ENCODE results near the gene TCF3.

TCF3 gene

DNA sequence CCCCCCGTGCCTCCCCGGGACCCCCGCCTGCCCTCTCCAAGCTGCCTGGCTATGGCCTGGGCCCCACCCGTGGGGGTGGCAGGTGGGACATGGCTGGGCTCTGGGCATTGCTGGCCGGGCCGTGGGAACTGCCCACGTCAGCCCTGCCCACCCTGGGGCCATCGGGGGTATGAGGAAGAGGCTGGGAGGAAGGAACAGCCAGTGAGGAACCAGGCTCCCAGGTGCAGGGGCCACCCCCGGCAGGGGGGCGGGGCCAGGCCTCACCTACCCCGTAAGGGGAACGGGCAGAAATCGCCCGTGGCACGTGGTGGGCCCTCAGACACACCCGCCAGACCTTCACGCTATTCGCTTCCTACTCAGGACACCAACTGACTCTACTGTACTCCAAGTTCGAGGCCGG is 22.4 kb downstream of the TCF3 start:
- DNase-seq (ENCODE audit: low spot score), result no peak

DNA sequence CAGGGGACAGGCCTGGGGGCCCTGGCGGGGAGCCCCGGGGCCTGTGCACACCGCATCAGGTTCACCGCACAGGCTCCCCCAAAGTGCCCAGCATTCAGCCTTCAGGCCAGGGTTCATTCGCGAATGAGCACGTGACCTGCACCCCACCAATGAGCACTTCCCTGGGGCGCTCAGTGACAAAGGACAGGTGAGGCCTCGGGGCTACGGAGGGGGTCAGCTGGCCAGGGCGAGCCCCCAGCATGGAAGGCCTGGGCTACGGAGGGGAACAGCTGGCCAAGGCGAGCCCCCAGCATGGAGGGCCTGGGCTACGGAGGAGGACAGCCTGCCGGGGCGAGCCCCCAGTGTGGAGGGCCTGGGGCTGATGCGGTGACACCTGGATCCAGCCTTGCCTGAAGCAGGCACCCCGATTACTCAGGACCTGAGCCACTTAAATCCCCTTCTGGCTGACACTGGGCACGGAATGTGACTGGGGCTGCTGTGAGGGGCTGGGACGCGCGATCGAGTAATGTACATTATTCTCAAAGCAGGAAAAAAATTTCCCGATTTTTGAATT is 23.1 kb downstream of the TCF3 start:
- no peak for DNase-seq (ENCODE audit: low spot score)

DNA sequence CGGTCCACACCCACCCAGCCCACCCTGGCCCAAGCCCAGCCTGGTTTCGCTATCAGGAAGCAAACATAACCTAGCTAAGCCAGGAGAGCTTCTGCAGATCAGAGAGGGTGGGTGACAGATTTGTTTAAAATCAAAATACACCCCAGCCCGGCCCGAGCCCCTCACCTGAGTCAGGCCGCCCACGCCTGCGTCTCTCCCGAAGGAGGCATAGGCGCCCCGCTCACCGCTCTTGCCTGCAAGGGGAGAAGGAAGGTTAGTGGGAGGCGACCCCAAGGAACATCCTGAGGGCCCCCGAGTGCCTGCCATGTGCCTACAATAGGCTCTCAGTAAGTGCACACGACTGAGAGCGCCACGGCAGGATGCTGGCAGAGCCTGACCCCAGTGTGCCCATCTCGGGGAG is 25.2 kb downstream of the TCF3 start:
- no peak for DNase-seq (ENCODE audit: low spot score)

DNA sequence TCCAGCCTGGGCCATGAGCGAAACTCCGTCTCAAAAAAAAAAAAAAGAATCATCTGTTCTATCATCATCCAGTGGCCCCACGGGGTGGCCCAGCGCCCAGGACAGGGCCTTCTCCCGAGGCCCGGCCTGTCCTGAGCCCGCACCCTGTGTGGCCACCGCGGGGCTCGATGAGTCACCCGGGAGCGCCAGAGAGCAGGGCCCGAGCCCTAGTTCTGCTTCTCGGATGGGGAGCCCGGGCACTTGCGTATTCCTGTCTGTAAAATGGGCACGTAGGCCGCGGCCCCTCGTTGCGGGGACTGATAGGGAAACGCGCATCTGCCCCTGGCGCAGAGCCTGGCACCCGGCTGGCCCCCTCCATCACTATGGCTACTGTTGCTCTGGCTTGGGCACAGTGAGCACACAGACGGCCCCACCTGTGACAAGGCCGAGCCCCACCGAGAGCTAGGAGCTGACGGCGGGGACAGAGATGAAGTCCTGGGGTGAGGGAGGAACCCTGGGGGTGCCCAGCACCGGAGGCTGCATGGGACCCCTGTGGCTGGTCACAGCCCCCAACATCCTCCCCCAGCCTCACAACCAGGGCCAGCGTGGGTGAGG is 25.9 kb downstream of the TCF3 start:
- DNase-seq (ENCODE audit: low spot score), result no peak

DNA sequence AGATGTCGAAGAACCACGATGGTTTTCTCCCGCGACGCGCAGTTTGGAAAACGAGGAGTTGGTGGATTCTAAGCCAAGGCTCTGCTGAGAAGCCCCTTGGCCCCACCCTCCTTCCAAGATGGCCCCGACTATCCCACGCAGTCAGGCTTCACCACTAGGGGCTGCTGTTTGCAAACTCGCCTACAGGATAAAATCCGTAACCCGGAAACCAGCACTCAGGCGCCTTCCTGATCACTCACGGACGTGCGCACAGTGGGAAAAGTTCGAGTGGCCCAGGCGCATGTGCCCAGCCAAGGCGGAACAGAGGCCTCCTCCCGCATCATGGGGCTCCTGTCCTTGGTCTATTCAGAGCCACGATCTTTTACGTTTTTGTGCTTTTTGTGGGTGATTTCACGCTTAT is 28.0 kb downstream of the TCF3 start:
- peak; percentile 86 for DNase-seq (ENCODE audit: low spot score)

DNA sequence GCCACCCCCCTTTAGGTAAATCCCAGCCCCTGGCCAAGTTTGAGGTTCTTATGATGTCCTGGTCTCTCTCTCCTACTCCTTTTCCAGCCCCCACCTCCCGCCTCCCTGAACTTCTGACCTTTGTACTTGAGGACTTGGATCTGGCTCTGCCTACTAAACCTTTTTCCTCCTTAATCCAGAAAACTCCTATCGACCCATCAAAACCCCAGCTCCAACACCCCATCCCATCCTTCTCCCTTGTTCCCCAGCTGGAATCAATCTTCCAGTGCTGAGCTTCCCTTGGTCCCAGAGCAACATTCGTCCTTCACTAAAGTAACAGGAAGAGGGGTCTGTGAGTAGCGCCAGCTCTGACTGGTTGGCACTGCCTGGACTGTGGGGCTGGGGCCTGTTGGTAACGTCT is 29.9 kb downstream of the TCF3 start:
- no peak for DNase-seq (ENCODE audit: low spot score)

DNA sequence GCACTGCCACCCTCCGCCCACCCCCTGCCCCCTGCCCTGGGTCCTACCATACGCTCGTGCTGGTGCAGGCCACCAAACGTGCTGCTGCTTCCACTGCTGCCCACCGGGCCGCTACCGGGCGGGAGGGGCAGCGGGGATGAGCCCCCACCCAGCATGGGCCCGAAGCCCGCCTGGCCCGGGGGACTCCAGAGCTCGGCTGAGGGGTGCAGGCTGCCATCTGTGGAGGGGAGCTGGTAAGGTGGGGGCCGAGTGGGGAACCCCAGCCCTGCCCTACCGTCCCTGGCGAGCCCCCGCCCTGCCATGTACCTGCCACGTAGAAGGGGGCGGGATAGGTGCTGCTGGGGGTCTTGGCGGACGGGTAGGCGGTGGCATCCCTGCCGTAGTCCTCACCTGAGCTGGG is 30.4 kb downstream of the TCF3 start:
- no peak for DNase-seq (ENCODE audit: low spot score)

DNA sequence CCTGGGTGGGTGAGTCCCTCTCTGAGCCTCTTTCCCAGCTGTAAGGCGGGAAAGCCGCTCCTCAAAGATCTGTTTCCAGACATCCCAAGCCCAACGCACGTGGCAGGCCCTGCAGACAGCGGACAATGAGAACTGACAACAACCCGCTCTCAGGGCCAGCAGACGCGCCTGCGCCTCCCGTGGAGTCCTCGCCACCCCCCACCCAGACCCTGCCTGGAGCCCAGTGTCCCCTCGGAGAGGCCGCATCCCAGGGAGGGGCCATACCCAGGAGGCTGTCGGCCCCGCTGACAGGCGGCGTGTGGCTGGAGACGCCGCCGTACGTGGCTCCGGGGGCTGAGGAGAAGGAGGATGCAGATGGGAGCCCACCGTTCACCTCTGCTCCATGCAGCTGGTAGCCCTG is 30.8 kb downstream of the TCF3 start:
- DNase-seq (ENCODE audit: low spot score), result no peak

DNA sequence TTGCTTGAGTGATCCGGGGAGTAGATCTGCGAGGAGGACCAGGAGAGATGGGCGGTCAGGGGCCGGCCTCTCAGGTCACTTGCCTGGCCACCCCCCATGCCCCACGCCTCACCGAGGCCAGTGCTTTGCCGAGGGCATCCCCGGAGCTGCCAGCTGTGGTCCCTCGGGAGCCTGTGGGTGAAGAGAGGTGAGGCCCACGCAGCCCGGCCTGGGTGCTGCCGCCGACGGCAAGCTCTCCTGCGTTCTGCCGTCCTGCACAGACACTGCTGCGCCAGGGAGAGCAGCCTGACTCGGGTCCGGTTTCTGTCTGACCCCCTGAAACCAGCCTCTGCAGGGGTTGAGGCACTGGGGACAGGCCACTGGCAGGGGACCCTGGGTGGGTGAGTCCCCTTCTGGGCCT is 31.4 kb downstream of the TCF3 start:
- DNase-seq (ENCODE audit: low spot score), result no peak

DNA sequence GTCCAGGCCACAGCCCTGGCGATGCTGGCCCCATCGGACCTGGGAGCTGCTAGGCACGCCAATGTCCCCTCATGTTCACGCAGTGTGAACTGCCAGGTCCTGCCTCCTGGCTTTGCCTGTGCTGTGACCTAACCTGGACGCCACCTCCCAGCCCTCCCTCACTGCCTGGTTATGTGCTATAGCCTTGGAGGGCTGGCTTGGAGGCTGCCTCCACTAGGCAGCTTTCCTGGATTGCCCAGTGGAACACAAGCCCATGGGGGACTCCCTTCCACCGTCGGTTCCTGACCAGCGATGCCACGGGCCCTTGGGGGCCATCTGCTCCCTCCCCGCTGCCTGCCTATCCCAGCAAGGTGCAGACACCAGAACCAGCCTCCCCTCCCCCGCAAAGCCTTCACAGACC is 31.9 kb downstream of the TCF3 start:
- no peak for DNase-seq (ENCODE audit: low spot score)

DNA sequence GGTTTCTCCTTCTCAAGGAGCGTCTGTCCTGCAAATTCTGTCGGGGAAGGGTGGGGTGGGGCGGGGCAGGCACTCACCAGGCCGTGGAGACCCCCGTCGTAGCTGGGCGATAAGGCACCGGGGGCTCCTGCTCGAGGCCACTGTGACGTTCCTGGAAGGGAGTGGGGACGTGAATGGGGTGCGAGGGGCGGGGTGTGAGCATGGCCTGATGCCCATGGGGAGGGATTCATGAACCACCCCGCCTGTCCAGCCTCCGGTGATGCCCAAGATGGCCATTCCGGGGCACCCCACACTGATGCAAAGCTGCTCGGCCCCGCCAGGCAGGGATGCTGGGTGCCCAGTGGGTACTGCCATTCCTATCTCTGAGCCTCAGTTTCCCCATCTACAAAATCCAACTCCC is 32.7 kb downstream of the TCF3 start:
- no peak for DNase-seq (ENCODE audit: low spot score)

DNA sequence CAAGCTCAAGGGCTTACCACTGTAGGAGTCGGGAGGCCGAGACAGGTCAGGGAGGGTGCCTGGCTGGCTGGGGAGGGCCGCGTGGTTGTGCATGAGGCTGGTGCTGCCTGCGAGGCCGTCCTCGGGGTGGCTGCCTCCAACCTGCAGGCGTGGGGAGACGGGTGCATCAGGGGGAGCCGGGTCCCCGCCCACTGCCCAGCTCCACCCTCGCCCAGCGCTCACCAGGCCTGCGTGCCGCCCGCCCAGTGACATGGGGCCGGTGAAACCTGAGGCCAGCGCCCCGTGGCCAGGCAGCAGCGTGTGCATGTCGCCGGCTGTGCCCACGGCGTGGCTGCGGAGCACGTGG is 33.3 kb downstream of the TCF3 start:
- no peak for DNase-seq (ENCODE audit: low spot score)

DNA sequence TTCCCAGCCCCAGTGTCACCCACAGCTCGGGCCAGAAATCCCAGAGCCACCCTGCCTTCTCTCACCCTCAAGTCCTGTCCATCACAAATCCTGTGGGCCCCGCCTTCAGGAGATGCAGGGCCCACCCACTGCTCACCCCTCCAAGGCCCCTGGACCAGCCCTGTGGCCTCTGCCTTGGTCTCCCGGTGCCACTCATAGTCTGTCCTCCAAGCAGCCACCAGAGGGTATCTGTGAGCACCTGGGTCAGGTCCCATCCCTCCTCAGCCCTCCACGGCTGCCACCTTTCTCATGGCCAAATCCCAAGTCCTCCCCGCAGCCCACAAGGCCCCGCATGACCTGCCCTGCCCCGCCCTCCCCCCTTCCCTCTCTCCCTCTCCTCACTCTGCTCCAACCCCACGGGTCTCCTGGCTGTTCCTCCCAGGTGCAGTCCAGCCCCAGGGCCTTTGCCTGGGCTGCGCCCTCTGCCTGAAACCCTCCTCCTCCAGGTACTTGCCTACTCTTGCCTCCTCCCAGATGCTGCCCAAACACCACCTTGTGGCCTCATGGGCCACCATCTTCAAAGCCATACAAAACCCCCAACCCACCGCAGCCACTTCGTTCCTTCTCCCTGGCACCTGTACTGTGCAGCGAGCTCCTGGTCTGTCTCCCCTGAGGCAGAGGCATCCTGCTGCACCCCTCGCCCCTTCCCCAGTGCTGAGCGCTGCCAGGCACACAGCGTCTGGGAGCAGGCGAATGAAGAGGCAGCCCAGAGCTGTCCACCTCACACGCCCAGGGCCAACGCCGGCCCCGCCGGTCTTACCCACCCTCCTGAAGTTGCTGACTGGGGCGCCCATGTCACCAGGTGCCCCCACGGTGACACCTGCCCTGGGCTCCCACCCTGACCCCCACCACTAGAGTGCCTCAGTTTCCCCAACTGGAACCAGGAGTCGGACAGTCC is 34.0 kb downstream of the TCF3 start:
- no peak for DNase-seq (ENCODE audit: low spot score)

DNA sequence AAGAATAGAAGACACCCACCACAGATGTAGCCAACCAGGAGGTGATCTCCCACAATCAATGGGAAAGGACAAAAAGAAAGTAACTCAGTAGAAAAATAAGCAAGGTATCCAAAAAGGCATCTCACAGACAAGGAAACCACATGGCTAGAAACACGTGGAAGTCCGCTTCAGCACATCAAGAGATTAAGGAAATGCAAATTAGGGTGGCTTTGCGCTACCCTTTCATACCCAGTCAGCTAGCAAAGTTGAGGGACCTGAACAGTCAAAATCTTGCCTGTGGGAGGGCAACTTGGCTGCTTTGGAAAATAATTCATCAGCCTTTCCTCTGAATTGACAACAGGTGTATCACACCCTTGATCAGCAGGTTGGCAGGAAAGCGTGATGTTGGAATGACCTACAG is 35.5 kb downstream of the TCF3 start:
- no peak for DNase-seq (ENCODE audit: low spot score)

DNA sequence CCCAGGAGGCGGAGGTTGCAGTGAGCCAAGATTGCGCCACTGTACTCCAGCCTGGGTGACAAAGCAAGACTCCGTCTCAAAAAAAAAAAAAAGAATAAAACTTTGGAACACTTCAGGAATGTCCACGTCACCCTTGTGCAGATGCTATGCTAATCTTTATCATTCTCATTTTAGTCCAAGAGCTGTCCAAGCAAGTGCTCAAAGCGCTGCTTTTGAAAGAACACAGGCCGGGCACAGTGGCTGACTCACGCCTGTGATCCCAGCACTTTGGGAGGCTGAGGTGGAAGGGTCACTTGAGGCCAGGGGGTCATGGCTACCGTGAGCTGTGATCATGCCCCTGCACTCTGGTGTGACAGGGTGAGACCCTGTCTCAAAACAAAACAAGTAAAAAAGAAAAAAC is 36.0 kb downstream of the TCF3 start:
- no peak for DNase-seq (ENCODE audit: low spot score)

DNA sequence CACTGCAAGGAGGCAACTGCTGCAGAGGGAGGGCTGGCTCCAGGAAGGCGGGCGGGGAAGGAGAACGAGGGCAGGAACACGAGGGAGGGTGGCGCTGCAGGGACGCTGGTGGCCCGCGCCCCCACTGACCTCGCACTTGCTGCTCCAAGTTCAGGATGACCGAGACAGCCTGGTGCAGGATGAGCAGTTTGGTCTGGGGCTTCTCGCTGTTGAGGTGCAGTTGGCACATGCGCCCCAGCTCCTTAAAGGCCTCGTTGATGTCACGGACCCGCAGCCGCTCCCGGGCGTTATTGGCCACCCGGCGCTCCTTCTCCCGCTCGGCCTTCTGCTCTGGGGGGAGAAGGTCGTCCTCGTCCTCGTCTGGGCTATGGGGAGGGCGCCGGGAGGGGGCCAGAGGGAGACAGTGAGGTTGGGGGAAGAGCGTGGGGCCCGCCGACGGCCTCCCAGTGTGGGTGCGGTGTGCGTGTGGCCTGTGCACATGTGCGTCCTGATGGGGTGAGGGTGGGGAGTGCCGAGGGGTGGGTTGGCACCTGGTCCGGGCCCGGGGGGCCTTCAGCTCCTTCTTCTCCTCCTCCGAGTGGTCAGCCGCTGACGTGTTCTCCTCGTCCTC is 37.2 kb downstream of the TCF3 start:
- DNase-seq (ENCODE audit: low spot score), result no peak

DNA sequence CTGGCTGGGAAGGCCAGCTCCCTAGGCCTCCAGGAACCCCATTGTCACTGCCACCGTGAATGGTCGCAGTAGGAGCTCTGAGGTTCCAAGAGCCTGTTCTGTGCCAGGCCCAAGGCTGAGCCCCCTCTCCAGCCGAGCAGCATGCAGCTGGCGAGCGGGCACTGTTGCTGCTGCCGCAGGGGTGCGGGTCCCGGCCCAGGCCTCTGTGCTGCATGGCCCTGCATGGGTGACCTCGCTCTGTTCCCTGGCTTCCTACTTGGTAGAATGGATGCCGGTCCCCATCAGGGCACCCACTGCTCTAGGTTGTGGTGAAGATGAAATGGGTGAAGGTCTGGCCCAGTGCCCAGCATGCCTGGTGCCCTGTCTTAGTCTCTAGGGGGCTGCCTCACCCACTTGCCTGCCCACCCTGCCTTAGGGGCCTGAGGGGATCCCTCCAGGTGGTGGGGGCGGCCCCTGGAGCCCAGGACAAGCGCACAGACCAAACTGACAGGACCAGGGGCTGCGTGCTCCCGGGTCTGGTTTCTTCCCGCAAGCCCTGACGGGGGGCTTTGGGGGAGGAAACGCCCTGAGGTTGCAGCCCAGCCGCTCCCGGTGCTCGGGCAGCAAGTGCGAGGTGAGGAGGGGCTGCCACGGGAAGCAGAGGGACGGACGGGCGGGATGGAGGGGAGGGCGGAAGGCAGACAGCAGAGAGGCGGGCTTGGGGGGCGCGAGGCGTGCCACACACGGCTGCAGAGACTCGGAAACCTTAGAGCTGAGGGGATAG is 38.4 kb downstream of the TCF3 start:
- no peak for DNase-seq (ENCODE audit: low spot score)

DNA sequence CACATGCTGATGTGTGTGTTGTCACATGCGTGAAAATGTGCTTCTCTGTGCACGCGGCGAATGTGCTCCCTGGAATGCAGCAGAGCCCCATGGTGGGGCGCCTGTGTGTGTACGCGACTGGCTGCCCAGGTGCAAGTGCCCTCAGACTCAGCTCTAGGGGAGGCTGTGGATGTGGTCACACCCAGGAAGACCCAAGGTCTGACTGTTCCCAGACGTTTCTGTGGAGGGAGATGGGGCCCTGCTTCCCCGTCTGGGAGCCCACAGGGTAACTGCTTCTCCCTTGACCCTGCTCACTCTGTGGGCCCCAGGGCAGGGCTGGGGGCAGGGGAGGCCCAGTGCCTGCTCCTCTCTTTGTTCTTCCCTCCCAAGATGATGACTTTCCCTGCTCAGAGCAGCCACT is 39.3 kb downstream of the TCF3 start:
- no peak for DNase-seq (ENCODE audit: low spot score)

DNA sequence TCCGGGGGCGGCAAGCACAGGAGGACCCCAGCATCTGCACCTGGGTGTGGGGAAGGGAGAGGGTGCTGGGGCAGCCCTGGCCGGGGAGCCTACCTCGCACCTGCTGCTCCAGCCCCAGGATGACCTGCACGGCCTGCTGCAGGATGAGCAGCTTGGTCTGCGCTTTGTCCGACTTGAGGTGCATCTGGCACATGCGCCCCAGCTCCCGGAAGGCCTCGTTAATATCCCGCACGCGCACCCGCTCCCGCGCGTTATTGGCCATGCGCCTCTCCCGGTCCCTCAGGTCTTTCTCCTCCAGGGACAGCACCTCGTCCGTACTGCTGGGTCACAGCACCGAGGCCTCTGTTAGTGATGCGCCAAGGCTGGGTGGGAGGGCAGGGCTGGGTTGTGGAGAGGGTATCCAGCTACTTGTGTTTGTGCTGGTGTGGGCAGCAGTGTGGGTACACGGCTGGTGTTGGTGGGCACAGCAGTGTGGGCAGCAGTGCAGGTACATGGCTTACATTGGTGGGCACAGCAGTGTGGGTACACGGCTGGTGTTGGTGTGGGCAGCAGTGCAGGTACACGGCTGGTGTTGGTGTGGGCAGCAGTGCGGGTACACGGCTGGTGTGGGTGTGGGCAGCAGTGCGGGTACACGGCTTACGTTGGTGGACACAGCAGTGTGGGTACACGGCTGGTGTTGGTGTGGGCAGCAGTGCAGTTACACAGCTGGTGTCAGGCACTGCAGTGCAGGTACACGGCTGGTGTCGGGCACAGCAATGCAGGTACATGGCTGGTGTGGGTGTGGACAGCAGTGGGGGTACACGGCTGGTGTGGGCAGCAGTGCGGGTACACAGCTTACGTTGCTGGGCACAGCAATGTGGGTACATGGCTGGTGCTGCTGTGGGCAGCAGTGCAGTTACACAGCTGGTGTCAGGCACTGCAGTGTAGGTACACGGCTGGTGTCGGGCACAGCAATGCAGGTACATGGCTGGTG is 40.0 kb downstream of the TCF3 start:
- no peak for DNase-seq (ENCODE audit: low spot score)

DNA sequence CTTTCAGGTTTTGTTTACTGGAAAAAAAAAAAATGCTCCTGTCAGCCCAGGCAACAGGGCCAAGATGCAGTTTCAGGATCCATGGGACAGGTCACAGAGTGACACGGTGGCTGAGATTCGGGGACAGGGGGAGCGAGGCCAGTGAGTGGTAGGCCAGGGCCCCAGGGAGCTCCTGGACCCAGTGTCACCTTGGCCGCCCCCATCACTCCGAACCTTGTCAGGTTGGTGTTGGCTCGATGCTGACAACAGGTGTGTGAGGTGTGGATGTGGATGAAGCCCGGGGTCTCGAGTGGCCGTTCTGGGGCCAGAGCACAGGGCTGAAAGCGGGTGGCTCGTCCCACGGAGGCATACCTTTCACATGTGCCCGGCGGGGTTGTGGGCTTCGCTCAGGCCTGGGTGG is 41.1 kb downstream of the TCF3 start:
- DNase-seq (ENCODE audit: low spot score), result no peak

DNA sequence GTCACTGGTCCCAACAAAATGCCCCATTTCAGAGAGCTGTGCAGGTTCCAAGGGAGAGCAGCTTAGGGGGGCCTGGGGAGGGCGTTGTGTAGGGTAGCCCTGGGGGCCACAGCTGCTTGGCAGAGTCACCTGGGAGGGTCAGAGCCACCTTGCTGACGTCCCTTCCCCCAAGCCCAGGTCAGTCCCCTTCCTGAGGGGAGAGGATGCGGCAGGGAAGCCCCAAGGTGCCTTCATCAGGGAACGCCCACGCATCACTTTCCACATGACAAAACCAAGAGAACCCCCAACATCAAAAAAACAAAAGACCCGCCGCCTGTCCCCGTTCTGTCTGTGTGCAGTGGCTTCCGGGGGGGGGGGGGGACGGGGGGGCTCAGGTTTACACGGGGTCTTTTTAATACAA is 41.8 kb downstream of the TCF3 start:
- no peak for DNase-seq (ENCODE audit: low spot score)
